ENCODE results near the gene CDC27.

CDC27 gene, protein sequence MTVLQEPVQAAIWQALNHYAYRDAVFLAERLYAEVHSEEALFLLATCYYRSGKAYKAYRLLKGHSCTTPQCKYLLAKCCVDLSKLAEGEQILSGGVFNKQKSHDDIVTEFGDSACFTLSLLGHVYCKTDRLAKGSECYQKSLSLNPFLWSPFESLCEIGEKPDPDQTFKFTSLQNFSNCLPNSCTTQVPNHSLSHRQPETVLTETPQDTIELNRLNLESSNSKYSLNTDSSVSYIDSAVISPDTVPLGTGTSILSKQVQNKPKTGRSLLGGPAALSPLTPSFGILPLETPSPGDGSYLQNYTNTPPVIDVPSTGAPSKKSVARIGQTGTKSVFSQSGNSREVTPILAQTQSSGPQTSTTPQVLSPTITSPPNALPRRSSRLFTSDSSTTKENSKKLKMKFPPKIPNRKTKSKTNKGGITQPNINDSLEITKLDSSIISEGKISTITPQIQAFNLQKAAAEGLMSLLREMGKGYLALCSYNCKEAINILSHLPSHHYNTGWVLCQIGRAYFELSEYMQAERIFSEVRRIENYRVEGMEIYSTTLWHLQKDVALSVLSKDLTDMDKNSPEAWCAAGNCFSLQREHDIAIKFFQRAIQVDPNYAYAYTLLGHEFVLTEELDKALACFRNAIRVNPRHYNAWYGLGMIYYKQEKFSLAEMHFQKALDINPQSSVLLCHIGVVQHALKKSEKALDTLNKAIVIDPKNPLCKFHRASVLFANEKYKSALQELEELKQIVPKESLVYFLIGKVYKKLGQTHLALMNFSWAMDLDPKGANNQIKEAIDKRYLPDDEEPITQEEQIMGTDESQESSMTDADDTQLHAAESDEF

DNA sequence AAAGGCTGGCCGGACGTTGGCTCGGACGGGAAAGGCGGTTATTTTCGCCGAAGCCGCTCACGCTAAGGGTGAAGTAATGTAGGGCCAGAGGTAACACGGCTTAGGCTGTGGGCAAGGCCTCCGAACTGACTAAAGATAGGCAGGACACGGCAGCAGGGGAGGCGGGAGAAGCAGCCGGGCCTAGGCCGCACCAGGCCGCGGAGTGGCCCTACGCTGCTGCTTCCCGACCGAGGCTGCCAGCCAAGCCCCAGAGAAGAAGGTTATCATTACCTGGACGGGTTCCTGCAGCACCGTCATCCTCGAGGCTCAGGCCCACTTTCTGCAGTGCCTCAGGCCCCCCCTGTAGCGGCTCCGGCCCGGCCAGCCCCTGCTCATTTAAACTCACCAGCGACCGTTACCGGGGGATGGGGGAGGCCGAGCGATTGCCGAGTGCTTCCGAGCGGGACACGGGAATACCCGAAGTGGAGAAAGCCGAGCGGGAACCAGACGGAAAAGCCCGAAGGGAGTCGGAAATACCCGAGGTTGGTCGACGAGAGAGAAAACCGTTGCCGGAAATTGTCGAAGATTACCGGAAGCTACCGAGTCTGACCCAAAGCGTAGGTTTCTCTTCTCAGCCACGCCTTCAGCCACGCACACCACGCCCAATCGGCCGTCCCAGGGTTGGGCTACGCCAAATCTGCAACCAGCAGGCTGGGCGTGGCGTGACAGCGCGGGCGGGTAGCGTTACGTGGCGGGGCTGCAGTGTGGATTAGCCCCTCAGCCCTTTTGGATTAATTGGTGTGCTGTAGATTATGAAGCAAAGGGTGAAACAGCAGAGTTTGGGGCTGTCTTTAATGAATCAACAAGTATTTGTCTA, at the start of gene CDC27:
TSS of gene CDC27 (minus strand) at position 420 of the 856 bp plus-strand sequence. CDS start at position 297, 123 bp downstream.
- peak within 1 kb of the TSS; percentile 88 for H3K27ac ChIP-seq
- peak; percentile 91; the same call in 1 of the 2 replicates for TF ChIP-seq ZFX (IDR thresholded peaks at IDR 0.05; ENCODE audit: borderline replicate concordance)
- TF ChIP-seq, protein P1, sequence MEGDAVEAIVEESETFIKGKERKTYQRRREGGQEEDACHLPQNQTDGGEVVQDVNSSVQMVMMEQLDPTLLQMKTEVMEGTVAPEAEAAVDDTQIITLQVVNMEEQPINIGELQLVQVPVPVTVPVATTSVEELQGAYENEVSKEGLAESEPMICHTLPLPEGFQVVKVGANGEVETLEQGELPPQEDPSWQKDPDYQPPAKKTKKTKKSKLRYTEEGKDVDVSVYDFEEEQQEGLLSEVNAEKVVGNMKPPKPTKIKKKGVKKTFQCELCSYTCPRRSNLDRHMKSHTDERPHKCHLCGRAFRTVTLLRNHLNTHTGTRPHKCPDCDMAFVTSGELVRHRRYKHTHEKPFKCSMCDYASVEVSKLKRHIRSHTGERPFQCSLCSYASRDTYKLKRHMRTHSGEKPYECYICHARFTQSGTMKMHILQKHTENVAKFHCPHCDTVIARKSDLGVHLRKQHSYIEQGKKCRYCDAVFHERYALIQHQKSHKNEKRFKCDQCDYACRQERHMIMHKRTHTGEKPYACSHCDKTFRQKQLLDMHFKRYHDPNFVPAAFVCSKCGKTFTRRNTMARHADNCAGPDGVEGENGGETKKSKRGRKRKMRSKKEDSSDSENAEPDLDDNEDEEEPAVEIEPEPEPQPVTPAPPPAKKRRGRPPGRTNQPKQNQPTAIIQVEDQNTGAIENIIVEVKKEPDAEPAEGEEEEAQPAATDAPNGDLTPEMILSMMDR (IDR thresholded peaks at IDR 0.05): no peak

DNA sequence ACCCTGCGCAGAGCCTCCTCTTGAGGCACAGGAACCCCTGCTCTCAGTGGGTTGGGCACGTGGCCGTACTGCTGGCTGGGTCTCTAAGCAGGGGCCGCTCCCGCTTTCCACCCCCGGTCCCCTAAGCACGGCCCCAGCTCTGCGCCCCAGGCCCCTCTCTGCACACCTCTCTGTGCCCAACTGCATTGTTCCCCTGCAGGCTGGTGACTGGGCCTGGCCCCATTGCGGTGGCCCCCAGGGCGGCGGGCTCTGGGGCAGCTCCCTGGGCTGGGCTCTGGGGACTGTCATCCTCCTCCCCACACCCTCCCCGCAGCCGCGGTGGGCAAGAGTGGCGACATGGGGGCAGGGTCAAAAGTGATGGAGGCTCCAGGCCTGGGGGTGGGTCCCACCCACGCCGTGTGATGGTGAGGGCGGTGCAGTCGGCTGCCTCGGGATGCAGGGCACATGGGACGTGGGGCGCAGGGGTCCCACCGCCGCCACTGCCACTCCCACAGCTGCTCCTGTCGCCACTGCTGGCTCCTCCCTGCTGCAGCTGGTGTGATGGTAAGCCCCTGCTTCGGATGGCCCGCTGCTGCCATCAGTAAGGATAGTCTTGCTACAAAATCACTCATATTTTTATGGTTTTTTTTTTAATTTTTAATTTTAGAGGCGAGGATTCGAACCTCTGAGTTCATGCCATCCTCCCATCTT, 49.4 kb upstream of the CDC27 start:
- H3K27ac ChIP-seq: no peak overlapping the region
- TF ChIP-seq, protein P1 (IDR thresholded peaks at IDR 0.05): no peak
- no peak for TF ChIP-seq ZFX (IDR thresholded peaks at IDR 0.05; ENCODE audit: borderline replicate concordance)

- TF ChIP-seq ZFX (IDR thresholded peaks at IDR 0.05; ENCODE audit: borderline replicate concordance): no peak
- TF ChIP-seq, protein P1 (IDR thresholded peaks at IDR 0.05): no peak
- no peak overlapping the region for H3K27ac ChIP-seq
Observed at GRCh38 chr17:47237841-47238240, 48.7 kb upstream of the CDC27 start.

- TF ChIP-seq, protein P1 (IDR thresholded peaks at IDR 0.05): no peak
- TF ChIP-seq ZFX (IDR thresholded peaks at IDR 0.05; ENCODE audit: borderline replicate concordance): no peak
- H3K27ac ChIP-seq: no peak overlapping the region
Observed at GRCh38 chr17:47235923-47236322, 46.8 kb upstream of the CDC27 start.

GRCh38 chr17:47235506-47235905, 46.4 kb upstream of the CDC27 start:
- no peak overlapping the region for H3K27ac ChIP-seq
- TF ChIP-seq, protein P1 (IDR thresholded peaks at IDR 0.05): no peak
- TF ChIP-seq ZFX (IDR thresholded peaks at IDR 0.05; ENCODE audit: borderline replicate concordance): no peak

GRCh38 chr17:47232465-47232864, 43.4 kb upstream of the CDC27 start:
- no peak overlapping the region for H3K27ac ChIP-seq
- no peak for TF ChIP-seq ZFX (IDR thresholded peaks at IDR 0.05; ENCODE audit: borderline replicate concordance)
- TF ChIP-seq, protein P1 (IDR thresholded peaks at IDR 0.05): no peak
